Measurements from ENCODE around the gene TBC1D13. TPM values are rescaled to one million over a fixed set of nuclear protein-coding genes. Genes with fewer than 3 reads are reported as not detected.
A peak's percentile ranks its signal among the peaks of the same experiment; 100 is the strongest.

Gene TBC1D13
- total and polyA plus RNA-seq, 10 of the 15 experiments (the other 5 are each of a cell fraction or from before 2014, with no cell fraction given) = 3.0 to 23.1 (median 16.5) TPM

- FAIRE-seq (no peak), DNase-seq (ENCODE audit: low read depth, low spot score) (no peak), ATAC-seq (no peak)
- no peak overlapping the region for H2AFZ ChIP-seq (ENCODE audit: control insufficient read depth, low read depth, low read length)
- peak overlapping the region; percentile 92 for H3K4me3 ChIP-seq
- CTCF ChIA-PET = interaction anchor here (0.8 to 2.9 kb wide), 3 partner anchors 10 to 99 kb away, joined by 3 to 22 read pairs (median 3); partner anchors contain the start of gene ENDOG
- SMC1A ChIA-PET (ENCODE audit: uncharacterized antibody, unreplicated experiment) = interaction anchor here (1.3 kb wide), 1 partner anchor 10 kb away, joined by 6 read pairs; the partner anchor contains the start of gene ENDOG
- BruUV-seq (replicated peaks) = no TSS peak
- no peaks in the 10 kb centered on the region for H4K20me1 ChIP-seq (ENCODE audit: control insufficient read depth, insufficient read depth)
- POLR2A ChIA-PET = interaction anchor here (1.8 kb wide), 1 partner anchor 10 kb away, joined by 15 read pairs; the partner anchor contains the start of gene ENDOG
- peak overlapping the region; percentile 89; the same call in 1 of the 2 replicates for H3K9ac ChIP-seq (ENCODE audit: control insufficient read depth, insufficient read depth, low read length)
- peaks cover 7% of the 10 kb centered on the region; the same call in 1 of the 2 replicates for H3K4me1 ChIP-seq (ENCODE audit: control insufficient read depth, insufficient read depth, low read length)
- no peak overlapping the region for H3K27ac ChIP-seq (ENCODE audit: control insufficient read depth, insufficient read depth)
- no peak for TF ChIP-seq MXI1 (IDR thresholded peaks at IDR 0.05; ENCODE audit: low read depth, low read length)
- no peak for TF ChIP-seq ZNF687 (IDR thresholded peaks at IDR 0.05)
- no peak for TF ChIP-seq TARDBP (IDR thresholded peaks at IDR 0.05; ENCODE audit: borderline replicate concordance)
- TF ChIP-seq NRF1 (conservative IDR thresholded peaks at IDR 0.05; ENCODE audit: low read depth, low read length) = no peak
- TF ChIP-seq CEBPB (IDR thresholded peaks at IDR 0.05; ENCODE audit: borderline replicate concordance in 1 of 2, low read depth in 2 of 2, low read length in 2 of 2) = no peak
- no peak for TF ChIP-seq ZSCAN29 (IDR thresholded peaks at IDR 0.05)
- TF ChIP-seq MEF2B (IDR thresholded peaks at IDR 0.05; ENCODE audit: partially characterized antibody, poor library complexity, severe bottlenecking) = no peak
- no peak for TF ChIP-seq POLR2A (IDR thresholded peaks at IDR 0.05; ENCODE audit: low read depth, low read length)
- TF ChIP-seq YY1 (IDR thresholded peaks at IDR 0.05; ENCODE audit: low read depth, low read length) = no peak
- no peak for TF ChIP-seq MTA3 (IDR thresholded peaks at IDR 0.05; ENCODE audit: borderline replicate concordance, low read length)
- no peak for TF ChIP-seq RBBP5 (conservative IDR thresholded peaks at IDR 0.05)
- no peak for TF ChIP-seq FOXM1 (IDR thresholded peaks at IDR 0.05; ENCODE audit: low read depth, low read length)
- no peak for TF ChIP-seq KAT2A (conservative IDR thresholded peaks at IDR 0.05; ENCODE audit: control insufficient read depth, low read depth, low read length)
- TF ChIP-seq KDM1A (IDR thresholded peaks at IDR 0.05; ENCODE audit: borderline replicate concordance) = no peak
- TF ChIP-seq LARP7 (IDR thresholded peaks at IDR 0.05) = no peak
- no peak for TF ChIP-seq RAD21 (IDR thresholded peaks at IDR 0.05; ENCODE audit: insufficient read depth, low read depth, low read length)
- no peak for TF ChIP-seq ZNF622 (IDR thresholded peaks at IDR 0.05)
- TF ChIP-seq GATAD2B (conservative IDR thresholded peaks at IDR 0.05; ENCODE audit: low read depth) = no peak
- no peak for TF ChIP-seq BRCA1 (IDR thresholded peaks at IDR 0.05; ENCODE audit: low read depth, low read length)
- H3K36me3 ChIP-seq (ENCODE audit: control insufficient read depth in 2 of 2, insufficient read depth in 2 of 2, low read length in 1 of 2) = peaks cover 14 to 21% of the 10 kb centered on the region in 2 experiments
- no peaks in the 10 kb centered on the region for H3K9me3 ChIP-seq (replicated peaks; ENCODE audit: control insufficient read depth, insufficient read depth, low read length)
- in situ Hi-C loops (cut with MboI) (no loop called here), intact Hi-C loops (cut with micrococcal nuclease; ENCODE audit: unreplicated experiment) (no loop called here)
- peaks cover 14% of the 10 kb centered on the region for H3K79me2 ChIP-seq (ENCODE audit: control insufficient read depth, insufficient read depth, low read length)
- peak overlapping the region; percentile 80 for H3K4me2 ChIP-seq (ENCODE audit: control insufficient read depth, insufficient read depth)
- no peaks in the 10 kb centered on the region for H3K27me3 ChIP-seq (replicated peaks in 1 of 2; ENCODE audit: control insufficient read depth in 2 of 2, insufficient read depth in 2 of 2, low read length in 1 of 2)
- RAD21 ChIA-PET (ENCODE audit: unreplicated experiment) = interaction anchor here (1.4 kb wide), 1 partner anchor 10 kb away, joined by 5 read pairs; the partner anchor contains the start of gene ENDOG
- WGBS (ENCODE audit: insufficient coverage, insufficient replicate concordance, low lambda C conversion rate, missing lambda C conversion rate) = 86% methylated on average over 8 of the region's 8 CpGs
Observed at GRCh38 chr9:128828267-128828666, 41.2 kb downstream of the TBC1D13 start.
